ENCODE measurements around the gene MPO.

Gene MPO

GRCh38 chr17:58262149-58262548 lies 18.6 kb downstream of the MPO start:
- no peak for DNase-seq

- no peak for DNase-seq
These were observed 25.9 kb downstream of the MPO start for GRCh38 chr17:58254803-58255202.

- DNase-seq: no peak
These were observed 27.7 kb downstream of the MPO start for GRCh38 chr17:58253082-58253481.

GRCh38 chr17:58252141-58252540 lies 28.6 kb downstream of the MPO start:
- no peak for DNase-seq

GRCh38 chr17:58250344-58251011 lies 30.3 kb downstream of the MPO start:
- no peak for DNase-seq

GRCh38 chr17:58249270-58250133 lies 31.2 kb downstream of the MPO start:
- DNase-seq: peak; percentile 74

GRCh38 chr17:58248955-58249269 lies 31.8 kb downstream of the MPO start:
- DNase-seq: no peak

GRCh38 chr17:58247511-58248363 lies 33.0 kb downstream of the MPO start:
- DNase-seq: peak; percentile 14

GRCh38 chr17:58246781-58247180 lies 34.0 kb downstream of the MPO start:
- no peak for DNase-seq

- no peak for DNase-seq
These were observed 34.5 kb downstream of the MPO start for GRCh38 chr17:58246104-58246740.

GRCh38 chr17:58245428-58246103 lies 35.2 kb downstream of the MPO start:
- no peak for DNase-seq

GRCh38 chr17:58244963-58245362 lies 35.8 kb downstream of the MPO start:
- no peak for DNase-seq

- no peak for DNase-seq
These were observed 38.5 kb downstream of the MPO start for GRCh38 chr17:58242171-58242784.

GRCh38 chr17:58239987-58240386 lies 40.7 kb downstream of the MPO start:
- no peak for DNase-seq

GRCh38 chr17:58238147-58238634 lies 42.5 kb downstream of the MPO start, which contains the start of gene LPO:
Gene LPO (plus strand): TSS chr17:58238584. CDS start chr17:58242980, 4,396 bp downstream.
- DNase-seq: no peak

GRCh38 chr17:58236394-58236793 lies 44.3 kb downstream of the MPO start:
- DNase-seq: no peak

GRCh38 chr17:58235821-58236220 lies 44.9 kb downstream of the MPO start:
- no peak for DNase-seq

- no peak for DNase-seq
These were observed 46.2 kb downstream of the MPO start for GRCh38 chr17:58234512-58234911.

GRCh38 chr17:58233543-58233942 lies 47.2 kb downstream of the MPO start:
- DNase-seq: peak; percentile 57

- peak; percentile 97 for DNase-seq
These were observed 48.0 kb downstream of the MPO start for GRCh38 chr17:58232707-58233156.

- DNase-seq: peak; percentile 69
These were observed 49.1 kb downstream of the MPO start for GRCh38 chr17:58231641-58232040.

GRCh38 chr17:58229881-58230280 lies 50.9 kb downstream of the MPO start:
- no peak for DNase-seq
